Measurements from ENCODE around the gene HSF2.
"Not testable (repeated sequence)": the region's sequence is repeated elsewhere in the genome, so short reads cannot be mapped to it uniquely, and the experiment has no call there.

HSF2 gene

DNA sequence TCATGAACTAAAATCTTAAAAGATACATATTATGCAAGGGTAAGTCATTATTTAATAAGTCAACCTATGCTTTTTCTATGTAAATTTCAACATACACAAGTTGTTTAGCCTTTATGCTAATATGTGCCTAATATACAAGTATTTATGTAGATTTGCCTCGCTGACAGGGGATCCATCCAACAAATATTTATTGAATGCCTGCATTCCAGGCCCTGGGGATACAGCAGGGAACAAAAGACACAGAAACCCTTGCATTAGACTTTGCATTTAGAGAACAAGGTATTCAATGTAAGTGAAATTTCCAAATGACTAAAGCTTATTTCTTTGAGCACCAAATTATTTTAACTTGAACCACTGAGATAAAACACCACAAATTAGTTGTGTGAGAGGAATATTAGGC, 53.1 kb downstream of the HSF2 start:
- no peak overlapping the region for H3K27ac ChIP-seq
- no peak for TF ChIP-seq CTCF (conservative IDR thresholded peaks at IDR 0.05; ENCODE audit: low read depth)
- ChIA-PET CTCF (no interaction called here), POLR2A (ENCODE audit: low non-redundant PET) (no interaction called here)
- no peak for DNase-seq (ENCODE audit: low spot score)

- no peak for DNase-seq (ENCODE audit: low spot score)
- POLR2A ChIA-PET (ENCODE audit: low non-redundant PET) = no interaction called here
- no peak for TF ChIP-seq CTCF (conservative IDR thresholded peaks at IDR 0.05; ENCODE audit: low read depth)
- H3K27ac ChIP-seq = no peak overlapping the region
- CTCF ChIA-PET = interaction anchor here (1.2 kb wide), 1 partner anchor 23 kb away, joined by 3 read pairs; no protein-coding TSS in a partner anchor
Observed at GRCh38 chr6:122454673-122455072, 55.2 kb downstream of the HSF2 start.

DNA sequence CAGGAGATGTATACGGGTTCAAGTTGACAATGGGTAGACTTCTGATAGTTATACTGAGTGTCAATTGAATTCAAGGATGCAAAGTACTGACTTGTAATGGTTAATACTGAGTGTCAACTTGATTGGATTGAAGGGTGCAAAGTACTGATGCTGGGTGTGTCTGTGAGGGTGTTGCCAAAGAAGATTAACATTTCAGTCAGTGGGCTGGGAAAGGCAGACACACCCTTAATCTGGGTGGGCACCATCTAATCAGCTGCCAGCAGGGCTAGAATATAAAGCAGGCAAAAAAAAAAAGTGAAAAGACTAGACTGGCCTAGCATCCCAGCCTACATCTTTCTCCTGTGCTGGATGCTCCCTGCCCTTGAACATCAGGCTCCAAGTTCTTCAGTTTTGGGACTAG, 55.7 kb downstream of the HSF2 start:
- POLR2A ChIA-PET (ENCODE audit: low non-redundant PET); DNase-seq (ENCODE audit: low spot score); H3K27ac ChIP-seq: not testable (repeated sequence)
- CTCF ChIA-PET = interaction anchor here (0.6 to 1.2 kb wide), 2 partner anchors 23 to 949 kb away, joined by 3 to 5 read pairs; no protein-coding TSS in a partner anchor

GRCh38 chr6:122458087-122458486, 58.6 kb downstream of the HSF2 start:
- POLR2A ChIA-PET (ENCODE audit: low non-redundant PET) = no interaction called here
- no peak for TF ChIP-seq CTCF (conservative IDR thresholded peaks at IDR 0.05; ENCODE audit: low read depth)

DNA sequence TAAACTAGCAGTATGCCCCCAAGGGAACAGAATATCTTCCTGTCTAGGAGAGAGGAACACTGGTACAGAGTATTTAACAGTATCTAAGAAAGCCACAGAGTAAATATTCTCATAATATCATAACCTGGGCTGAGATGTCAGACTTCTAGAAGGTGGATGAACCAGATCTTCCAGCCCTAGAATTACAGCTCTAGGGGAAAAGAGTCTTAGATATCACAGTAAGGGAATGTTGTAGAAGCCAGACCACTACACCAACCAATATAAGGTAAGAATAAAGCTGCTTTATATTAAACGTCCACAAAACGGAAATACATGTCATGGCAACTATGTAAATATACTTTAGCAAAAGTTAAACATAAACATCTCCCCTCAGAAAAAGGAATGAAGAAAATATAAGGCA, 59.8 kb downstream of the HSF2 start:
- DNase-seq (ENCODE audit: low spot score) = no peak
- no peak for TF ChIP-seq CTCF (conservative IDR thresholded peaks at IDR 0.05; ENCODE audit: low read depth)
- CTCF ChIA-PET = no interaction called here
- H3K27ac ChIP-seq = no peak overlapping the region
- POLR2A ChIA-PET (ENCODE audit: low non-redundant PET) = no interaction called here

More at GRCh38 chr6:122458087-122458486, 58.6 kb downstream of the HSF2 start:
- H3K27ac ChIP-seq = no peak overlapping the region
- CTCF ChIA-PET = no interaction called here
- DNase-seq (ENCODE audit: low spot score) = no peak

DNA sequence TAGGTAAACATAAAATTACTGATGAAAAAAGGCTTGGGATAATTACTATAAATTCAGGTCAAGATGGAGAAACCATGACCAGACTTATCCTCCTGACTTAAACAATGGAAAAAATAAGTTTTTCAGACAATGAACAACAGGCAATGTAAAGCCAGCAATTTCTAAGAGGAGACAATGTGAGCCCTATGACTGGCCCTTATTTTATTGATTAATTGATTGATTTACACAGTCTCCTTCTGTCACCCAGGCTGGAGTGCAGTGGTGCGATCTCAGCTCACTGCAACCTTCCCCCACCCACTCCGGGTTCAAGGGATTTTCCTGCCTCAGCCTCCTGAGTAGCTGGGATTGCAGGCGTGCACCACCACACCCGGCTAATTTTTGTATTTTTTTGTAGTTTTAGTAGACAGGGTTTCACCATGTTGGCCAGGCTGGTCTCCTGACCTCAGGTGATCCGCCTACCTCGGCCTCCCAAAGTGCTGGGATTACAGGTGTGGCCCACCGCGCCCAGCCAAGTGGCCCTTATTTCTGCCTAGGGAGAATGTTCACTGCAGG, 60.5 kb downstream of the HSF2 start:
- DNase-seq (ENCODE audit: low spot score); CTCF ChIA-PET; H3K27ac ChIP-seq; POLR2A ChIA-PET (ENCODE audit: low non-redundant PET): not testable (repeated sequence)

- no peak overlapping the region for H3K27ac ChIP-seq
- ChIA-PET CTCF (no interaction called here), POLR2A (ENCODE audit: low non-redundant PET) (no interaction called here)
- no peak for DNase-seq (ENCODE audit: low spot score)
- no peak for TF ChIP-seq CTCF (conservative IDR thresholded peaks at IDR 0.05; ENCODE audit: low read depth)
Observed at GRCh38 chr6:122461885-122462284, 62.4 kb downstream of the HSF2 start.

All from RWPE1 (cell line).